HG03108 (cell line): ENCODE data around the gene ST6GALNAC1.
"Not testable (repeated sequence)": the region's sequence is repeated elsewhere in the genome, so short reads cannot be mapped to it uniquely, and the experiment has no call there.

Source experiments
- ATAC-seq: cut with Tn5 transposase; IDR thresholded peaks from one replicate; pipeline ENCODE4 v1.9.1; 2021; ENCODE audit warnings: moderate library complexity; ENCODE audit not compliant: unreplicated experiment

Gene ST6GALNAC1

GRCh38 chr17:76642994-76643393 lies 563 bp downstream of the ST6GALNAC1 start:
- no peak for ATAC-seq

GRCh38 chr17:76642032-76642561 lies 1.5 kb downstream of the ST6GALNAC1 start:
- ATAC-seq: no peak

- no peak for ATAC-seq
Measured at GRCh38 chr17:76641501-76641900, 2.1 kb downstream of the ST6GALNAC1 start.

GRCh38 chr17:76640550-76641380 lies 2.8 kb downstream of the ST6GALNAC1 start:
- ATAC-seq: no peak

- no peak for ATAC-seq
Measured at GRCh38 chr17:76638263-76638662, 5.3 kb downstream of the ST6GALNAC1 start.

GRCh38 chr17:76636486-76637206 lies 6.9 kb downstream of the ST6GALNAC1 start:
- not testable (repeated sequence) for ATAC-seq

GRCh38 chr17:76635659-76636360 lies 7.7 kb downstream of the ST6GALNAC1 start:
- no peak for ATAC-seq

- ATAC-seq: no peak
Measured at GRCh38 chr17:76635039-76635438, 8.5 kb downstream of the ST6GALNAC1 start.

GRCh38 chr17:76633628-76634328 lies 9.8 kb downstream of the ST6GALNAC1 start:
- ATAC-seq: no peak

GRCh38 chr17:76631821-76632565 lies 11.6 kb downstream of the ST6GALNAC1 start:
- ATAC-seq: no peak

- no peak for ATAC-seq
Measured at GRCh38 chr17:76630151-76630550, 13.4 kb downstream of the ST6GALNAC1 start.

- no peak for ATAC-seq
Measured at GRCh38 chr17:76627510-76627909, 16.0 kb downstream of the ST6GALNAC1 start.

GRCh38 chr17:76626442-76626841 lies 17.1 kb downstream of the ST6GALNAC1 start:
- ATAC-seq: no peak

GRCh38 chr17:76625496-76625895 lies 18.1 kb downstream of the ST6GALNAC1 start:
- ATAC-seq: no peak

- no peak for ATAC-seq
Measured at GRCh38 chr17:76623271-76624146, 20.0 kb downstream of the ST6GALNAC1 start.

- no peak for ATAC-seq
Measured at GRCh38 chr17:76617838-76618237, 25.7 kb downstream of the ST6GALNAC1 start.

GRCh38 chr17:76614912-76615617 lies 28.5 kb downstream of the ST6GALNAC1 start:
- ATAC-seq: no peak

- not testable (repeated sequence) for ATAC-seq
Measured at GRCh38 chr17:76614064-76614759, 29.3 kb downstream of the ST6GALNAC1 start.
